NCI-H2107 treated with DMSO at 0.1 percent for 48 hours (cell line): ENCODE data around the gene IRX3.

Experiments used
- DNase-seq: peaks from one replicate; lab custom pipeline; 2025; ENCODE audit not compliant: unreplicated experiment; lab: John Stamatoyannopoulos, UW

The IRX3 gene

GRCh38 chr16:54240271-54241129, 46.1 kb downstream of the IRX3 start:
- DNase-seq, result no peak

GRCh38 chr16:54239456-54239855, 47.1 kb downstream of the IRX3 start:
- DNase-seq, result no peak

- no peak for DNase-seq
These were observed 49.8 kb downstream of the IRX3 start for GRCh38 chr16:54236773-54237172.

- DNase-seq, result no peak
These were observed 53.0 kb downstream of the IRX3 start for GRCh38 chr16:54233615-54234014.
